Tongue (tissue), 2 donors: ENCODE measurements around the gene CNTNAP1. TPM values are rescaled to one million over a fixed set of nuclear protein-coding genes. Genes with fewer than 3 reads are reported as not detected.
"Not testable (repeated sequence)": the region's sequence is repeated elsewhere in the genome, so short reads cannot be mapped to it uniquely, and the experiment has no call there.

ENCODE experiments used
- DNase-seq: peaks from one replicate; pipeline ENCODE4 v3.0.0-alpha.2; 2015
- total RNA-seq: library from RNA; depleted of rRNA; stranded (reverse); fragments of >200 nt; gene quantifications from one replicate; pipeline ENCODE4 v1.2.3, GENCODE V29; 2014

Gene CNTNAP1
- total RNA-seq, result 14.7 TPM

GRCh38 chr17:42681976-42682721 lies at the start of gene CNTNAP1:
Gene CNTNAP1 (plus strand): TSS chr17:42682531. CDS start chr17:42682830, 299 bp downstream.
- peak; percentile 78 for DNase-seq

DNA sequence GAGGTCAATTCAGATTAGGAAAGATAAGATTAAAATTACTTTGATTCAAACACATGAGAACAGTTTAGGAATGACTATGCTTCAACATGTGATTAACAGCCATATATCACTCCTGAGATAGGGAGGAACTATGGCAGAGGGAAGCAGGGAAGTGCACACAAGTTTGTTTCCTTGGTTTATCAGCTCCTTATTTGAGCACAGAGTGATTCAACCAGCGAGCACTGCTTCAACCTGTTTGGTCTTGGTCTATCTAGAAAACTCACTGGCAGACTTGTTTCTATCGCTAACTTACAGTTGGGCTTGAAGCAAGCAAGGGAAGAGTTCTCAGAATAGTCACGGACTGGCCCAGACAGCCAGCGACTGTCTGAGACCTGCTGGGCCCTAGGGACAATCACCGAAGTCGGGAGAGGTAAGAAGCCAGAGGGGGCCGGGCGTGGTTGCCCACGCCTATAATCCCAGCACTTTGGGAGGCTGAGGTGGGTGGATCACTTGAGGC lies 49.3 kb upstream of the CNTNAP1 start:
- no peak for DNase-seq

- no peak for DNase-seq
These were observed 42.7 kb upstream of the CNTNAP1 start for GRCh38 chr17:42639525-42640113.

- DNase-seq, result no peak
These were observed 42.2 kb upstream of the CNTNAP1 start for GRCh38 chr17:42640121-42640520.

- no peak for DNase-seq
These were observed 40.0 kb upstream of the CNTNAP1 start for GRCh38 chr17:42642336-42642735.

DNA sequence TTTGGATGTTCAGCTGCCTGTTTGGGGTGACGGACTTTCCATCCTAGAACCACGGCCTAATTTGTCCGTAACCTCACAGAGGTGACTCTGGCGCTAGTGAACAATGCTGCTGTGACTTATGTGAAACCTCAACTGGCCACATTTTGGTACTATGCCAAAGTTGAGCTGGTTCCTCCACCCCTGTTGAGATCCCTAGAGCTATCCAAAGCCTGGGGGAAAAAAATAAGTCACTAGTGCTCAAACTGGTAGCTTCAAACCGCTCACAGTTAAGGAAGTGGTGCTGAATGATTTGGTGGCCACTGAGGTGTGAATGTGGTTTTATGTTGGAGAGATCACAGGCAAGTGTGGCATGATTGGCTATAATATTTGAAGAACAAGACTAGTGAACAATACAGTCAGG lies 34.6 kb upstream of the CNTNAP1 start:
- DNase-seq, result no peak

GRCh38 chr17:42651392-42651791 lies 30.9 kb upstream of the CNTNAP1 start:
- no peak for DNase-seq

DNA sequence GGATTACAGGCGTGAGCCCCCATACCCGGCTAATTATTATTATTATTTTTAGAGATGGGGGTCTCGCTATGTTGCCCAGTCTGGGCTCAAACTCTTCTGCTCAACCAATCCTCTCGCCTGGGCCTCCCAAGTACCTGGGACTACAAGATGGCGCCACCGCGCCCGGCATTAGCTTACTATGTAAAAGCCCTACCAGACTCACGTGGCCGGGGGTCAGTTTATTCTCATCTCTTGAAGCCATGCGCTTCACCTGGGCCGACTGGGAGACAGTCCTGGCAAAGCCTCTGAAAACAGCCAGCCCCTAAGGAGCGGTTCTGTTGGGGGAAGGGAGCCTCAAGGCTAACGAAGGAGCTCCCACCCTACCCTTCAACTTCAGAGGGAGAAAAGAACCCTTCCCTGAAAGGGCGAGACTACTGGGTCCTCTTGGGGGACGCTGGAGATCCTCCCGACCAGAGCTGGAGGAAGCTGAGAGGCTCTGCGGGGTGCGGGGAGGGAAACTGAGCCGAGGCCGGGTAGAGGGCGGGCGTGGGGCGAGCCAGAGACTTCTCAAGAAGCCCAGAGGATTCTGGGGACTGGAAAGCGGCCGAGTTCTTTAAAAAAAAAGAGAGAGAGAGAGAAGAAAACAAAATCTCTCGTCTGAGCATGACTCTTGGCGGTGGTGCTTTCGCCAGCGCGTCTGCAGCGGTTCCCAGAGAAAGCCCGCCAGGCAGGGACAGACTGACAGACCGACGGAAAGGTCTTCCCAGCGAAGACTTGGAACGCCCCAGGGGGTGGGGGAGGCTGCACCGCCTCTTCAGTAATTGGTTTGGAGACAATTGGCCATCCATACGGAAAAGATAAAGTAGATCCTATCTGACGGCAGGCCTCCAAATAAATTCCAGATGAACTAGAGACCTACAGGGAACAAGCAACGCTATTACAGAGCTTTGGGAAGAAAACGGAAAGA lies 28.9 kb upstream of the CNTNAP1 start:
- DNase-seq, result peak; percentile 85

GRCh38 chr17:42655528-42655927 lies 26.8 kb upstream of the CNTNAP1 start:
- DNase-seq, result no peak

DNA sequence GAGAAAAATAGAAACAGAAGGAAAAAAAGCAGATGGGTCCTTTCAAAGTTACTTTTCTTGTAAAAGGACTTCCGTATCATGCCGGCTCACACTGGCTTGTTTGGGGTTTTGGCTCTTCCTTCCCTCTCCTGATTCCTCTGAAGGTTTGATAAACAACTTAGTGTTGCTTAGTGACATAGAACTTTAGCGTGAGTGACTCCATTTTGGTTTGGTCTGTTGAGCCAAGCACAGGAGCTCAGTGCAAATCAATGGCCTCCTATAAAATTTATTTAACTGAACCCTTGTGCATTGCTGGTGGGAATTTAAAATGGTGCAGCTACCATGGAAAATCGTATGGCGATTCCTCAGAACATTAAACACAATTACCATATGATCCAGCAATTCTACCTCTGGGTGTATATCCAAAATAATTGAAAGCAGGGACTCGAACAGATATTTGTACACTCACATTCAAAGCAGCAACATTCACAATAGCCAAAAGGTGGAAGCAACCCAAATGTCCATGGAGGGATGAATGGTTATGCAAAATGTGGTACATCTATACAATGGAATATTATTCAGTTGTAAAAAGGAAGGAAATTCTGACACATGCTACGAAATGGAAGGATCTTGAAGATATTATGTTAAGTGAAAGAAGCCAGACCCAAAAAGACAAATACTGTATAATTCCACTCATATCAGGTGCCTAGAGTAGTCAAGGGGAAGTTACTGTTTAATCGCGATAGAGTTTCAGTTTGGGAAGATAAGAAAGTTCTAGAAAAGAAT lies 24.3 kb upstream of the CNTNAP1 start:
- DNase-seq, result no peak

DNA sequence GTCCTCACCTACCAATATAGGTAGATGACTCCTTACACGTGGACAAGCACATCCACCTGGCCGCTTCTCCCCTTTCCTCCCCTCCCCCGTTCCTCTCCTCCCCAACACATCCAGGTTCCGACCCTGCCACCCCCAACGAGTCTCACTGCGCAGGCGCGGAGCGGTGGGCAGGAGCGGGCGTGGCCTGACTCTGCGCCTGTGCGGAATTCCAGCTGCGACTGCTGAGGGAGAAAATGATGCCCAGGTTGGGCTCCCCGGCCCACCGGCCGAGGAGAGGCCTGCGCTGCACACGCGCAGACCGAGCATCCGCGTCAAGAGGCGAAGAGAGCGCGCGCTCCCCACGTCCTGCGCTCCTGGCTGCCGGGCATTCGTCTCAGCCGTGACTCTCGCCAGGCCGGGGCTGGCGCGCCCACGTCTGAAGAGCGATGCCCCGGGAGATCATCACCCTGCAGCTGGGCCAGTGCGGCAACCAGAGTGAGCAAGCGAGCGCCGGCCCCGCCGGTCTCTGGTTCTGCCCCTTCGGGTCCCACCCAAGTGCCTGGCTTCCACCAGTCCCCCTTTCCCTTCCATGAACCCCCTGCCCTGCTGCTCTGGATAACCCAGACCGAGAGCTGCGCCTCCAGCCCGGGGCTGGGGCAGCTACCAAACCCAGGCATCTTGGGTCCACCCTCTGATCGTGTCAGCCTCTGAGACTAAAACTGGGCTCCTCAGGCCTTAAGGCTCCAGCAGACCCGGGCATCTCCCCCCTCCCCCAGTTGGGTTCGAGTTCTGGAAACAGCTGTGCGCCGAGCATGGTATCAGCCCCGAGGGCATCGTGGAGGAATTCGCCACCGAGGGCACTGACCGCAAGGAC lies 23.0 kb upstream of the CNTNAP1 start, which contains the start of gene TUBG2:
Gene TUBG2 (plus strand): TSS at position 206 of the 853 bp plus-strand sequence. CDS start 220 bp downstream, at position 426.
- DNase-seq, result peak; percentile 96

DNA sequence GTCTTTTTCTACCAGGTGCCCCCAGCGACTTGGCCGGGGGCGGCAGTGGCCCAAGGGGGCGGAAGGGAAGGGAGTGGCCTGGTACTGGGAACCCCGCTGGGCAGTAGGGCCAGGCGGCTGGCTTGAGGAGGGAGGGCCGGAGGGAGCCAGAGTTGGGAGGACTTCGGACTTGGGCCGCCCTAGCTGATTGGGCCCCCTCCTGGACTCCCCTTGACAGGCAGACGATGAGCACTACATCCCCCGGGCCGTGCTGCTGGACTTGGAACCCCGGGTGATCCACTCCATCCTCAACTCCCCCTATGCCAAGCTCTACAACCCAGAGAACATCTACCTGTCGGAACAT lies 22.4 kb upstream of the CNTNAP1 start:
- not testable (repeated sequence) for DNase-seq

DNA sequence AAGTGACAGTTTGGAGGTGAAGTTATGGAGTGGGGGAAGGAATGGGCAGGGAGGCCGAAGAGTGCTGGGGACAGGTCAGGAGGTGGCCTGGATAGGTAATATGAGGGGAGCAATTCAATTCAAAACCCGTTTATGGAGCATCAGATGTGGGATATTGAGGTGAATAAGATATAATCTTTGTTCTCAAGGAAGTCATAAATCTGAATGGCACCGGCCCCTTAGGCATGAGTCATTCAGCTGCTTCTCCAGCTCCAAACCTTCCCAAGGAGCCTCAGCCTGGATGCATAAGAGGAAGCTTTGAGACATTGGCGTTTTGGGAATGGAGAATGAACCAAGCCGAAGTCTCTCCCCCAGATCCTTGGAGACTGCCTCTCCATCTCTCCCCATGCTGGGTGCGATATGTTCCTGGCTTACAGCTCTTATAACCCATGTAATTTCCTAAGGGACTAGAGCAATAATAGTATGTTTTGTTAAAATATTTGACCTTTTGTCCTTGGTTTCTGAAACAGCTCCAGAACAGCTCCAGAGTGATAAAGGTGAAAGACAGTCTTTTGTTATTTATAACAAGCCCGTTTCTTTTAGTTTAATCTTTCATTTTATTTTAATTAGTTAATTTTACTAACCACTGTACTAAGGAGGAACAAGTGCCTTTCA lies 21.5 kb upstream of the CNTNAP1 start:
- no peak for DNase-seq

GRCh38 chr17:42665581-42666001 lies 16.7 kb upstream of the CNTNAP1 start:
- no peak for DNase-seq

- DNase-seq, result not testable (repeated sequence)
These were observed 16.2 kb upstream of the CNTNAP1 start for GRCh38 chr17:42666126-42666525.

DNA sequence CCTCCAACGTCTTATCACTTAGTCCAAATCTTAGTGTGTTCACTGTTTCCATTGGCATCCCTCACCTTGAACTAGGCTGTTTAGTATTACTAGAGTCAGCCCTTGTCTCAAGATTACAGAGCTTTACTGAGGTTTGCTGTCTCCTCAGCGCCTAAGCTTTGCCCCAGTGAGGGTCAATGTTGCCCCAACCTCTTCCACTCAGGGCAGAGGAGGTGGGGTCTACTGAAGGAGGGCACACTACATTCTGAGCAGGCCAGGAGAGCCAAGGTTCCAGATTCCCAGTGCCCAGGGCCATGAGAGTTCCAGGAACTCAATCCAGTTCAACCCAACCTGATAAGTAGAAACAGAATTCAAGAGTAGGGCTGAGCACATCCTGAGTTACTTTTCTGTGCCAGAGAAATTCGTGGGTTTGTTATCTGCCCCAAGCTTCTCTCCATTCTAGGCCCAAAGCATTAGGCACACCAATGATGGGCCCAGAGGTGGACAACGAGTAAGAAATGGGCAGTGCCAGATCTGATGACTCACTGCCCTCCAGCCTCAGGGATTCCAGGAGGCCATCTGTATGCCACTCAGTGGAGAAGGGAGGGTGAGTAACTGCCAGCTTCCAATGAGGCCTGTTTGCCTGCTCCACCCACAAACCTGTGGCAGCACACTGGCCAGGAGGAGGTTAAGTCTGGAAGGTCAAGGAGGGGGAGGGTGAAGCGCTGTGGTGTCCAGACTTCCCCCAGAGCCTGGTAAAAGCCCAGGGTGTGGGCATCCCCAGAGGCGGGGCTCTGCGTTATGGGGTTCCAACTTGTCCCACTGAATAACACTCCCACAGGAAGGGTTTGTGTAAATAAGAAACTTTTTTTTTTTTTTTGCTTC lies 15.0 kb upstream of the CNTNAP1 start:
- no peak for DNase-seq

DNA sequence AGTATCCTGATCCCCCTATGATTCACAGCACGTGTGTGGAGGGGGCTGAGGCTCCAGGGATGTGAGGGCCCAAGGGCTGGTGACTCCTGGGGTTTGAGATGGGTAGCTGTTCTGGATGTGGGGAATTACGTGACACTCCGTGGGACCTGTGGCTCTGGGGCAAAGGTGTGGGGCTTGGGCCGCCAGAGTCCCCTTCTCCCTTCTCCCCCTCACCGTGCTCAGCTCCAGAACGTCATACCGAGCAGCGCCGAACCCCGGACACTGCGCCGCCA lies 12.7 kb upstream of the CNTNAP1 start:
- DNase-seq, result no peak

DNA sequence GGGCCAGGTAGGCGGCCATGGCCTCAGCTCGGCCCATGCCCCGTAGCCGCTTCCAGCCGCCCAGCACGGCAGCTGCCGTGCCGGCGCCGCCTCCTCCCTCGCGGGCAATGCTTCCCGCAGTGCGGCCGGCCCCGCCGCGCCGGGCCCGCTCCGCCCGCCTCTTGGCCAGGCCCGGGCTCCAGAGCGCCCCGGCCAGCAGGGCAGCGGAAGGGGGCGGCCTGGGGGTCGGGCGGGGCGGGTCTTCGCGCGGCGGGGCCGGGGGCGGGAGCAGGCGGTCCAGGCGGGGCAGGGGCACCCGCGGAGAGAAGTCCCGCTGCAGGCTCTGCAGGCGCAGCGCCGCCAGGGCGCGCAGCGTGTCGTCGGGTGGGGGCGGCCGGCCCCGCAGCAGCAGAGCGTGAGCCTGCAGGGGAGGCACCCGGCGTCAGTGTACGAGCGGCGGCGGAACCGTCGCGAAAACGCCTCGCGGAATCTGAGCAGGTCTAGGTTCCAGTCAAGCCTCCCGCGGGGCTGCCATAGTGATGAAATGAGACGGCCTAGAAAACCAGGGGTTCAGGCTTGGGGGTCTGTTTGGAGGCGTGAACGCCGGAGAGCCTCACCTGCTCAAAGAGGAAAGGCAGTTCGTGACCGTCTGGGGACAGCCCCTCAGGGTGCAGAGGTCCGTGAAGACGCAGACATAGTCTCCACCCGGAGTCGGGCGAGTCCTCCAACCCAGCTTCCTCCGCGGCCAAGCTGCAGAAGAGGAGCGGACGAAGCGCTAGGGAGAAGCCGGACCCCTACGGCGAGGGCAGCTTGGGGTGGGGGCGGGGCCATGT lies 12.1 kb upstream of the CNTNAP1 start:
- no peak for DNase-seq
